K562 (cell line): Measurements from ENCODE around the gene HOXC10. TPM values are rescaled to one million over a fixed set of nuclear protein-coding genes. Genes with fewer than 3 reads are reported as not detected.
A peak's percentile ranks its signal among the peaks of the same experiment; 100 is the strongest.

Experiments
- CBX1 ChIP-seq: sonication (generic); IDR thresholded peaks from 2 replicates; pipeline ENCODE4 v1.6.1; 2016; ENCODE audit warnings: antibody characterized with exemption, low read depth, mild to moderate bottlenecking
- CHD1 ChIP-seq: fragments of 200-600 bp; sonication (generic); IDR thresholded peaks from one replicate; pipeline ENCODE4 v1.6.1; 2012; ENCODE audit warnings: mild to moderate bottlenecking, moderate library complexity, low read length, inconsistent platforms
- DDX20 ChIP-seq: fragments of 450-650 bp; IDR thresholded peaks from 2 replicates; pipeline ENCODE4 v1.6.1; 2016; ENCODE audit warnings: missing genetic modification characterization, low read depth, mild to moderate bottlenecking, missing compliant biosample characterization, moderate library complexity
- FOXA3 ChIP-seq, 2 experiments: fragments of 450-650 bp in 1 of 2; sonication (generic) in 1 of 2; formaldehyde crosslinking; IDR thresholded peaks in 1 of 2; conservative IDR thresholded peaks in 1 of 2; 2 replicates each; pipeline versions ENCODE4 v1.4.0 to v1.8.0; 2020 to 2022; ENCODE audit warnings: mild to moderate bottlenecking in 2 of 2, missing genetic modification reagents in 1 of 2
- KLF1 ChIP-seq: fragments of 450-650 bp; IDR thresholded peaks from 2 replicates; pipeline ENCODE4 v1.6.1; 2016; ENCODE audit warnings: missing genetic modification characterization, missing compliant biosample characterization
- RB1 ChIP-seq: fragments of 450-650 bp; IDR thresholded peaks from 2 replicates; pipeline ENCODE4 v1.6.1; 2017; ENCODE audit warnings: low read depth, mild to moderate bottlenecking
- RBM34 ChIP-seq: fragments of 200-400 bp; formaldehyde crosslinking; IDR thresholded peaks from 2 replicates; pipeline ENCODE4 v1.6.1; 2018; ENCODE audit warnings: low read length, borderline replicate concordance; ENCODE audit not compliant: insufficient read depth
- SMAD4 ChIP-seq: fragments of 250-450 bp; sonication (Bioruptor Pico); conservative IDR thresholded peaks from 2 replicates; pipeline ENCODE4 v1.8.0; 2021; ENCODE audit warnings: inconsistent platforms, mild to moderate bottlenecking, moderate library complexity
- U2AF1 ChIP-seq: fragments of 200-400 bp; formaldehyde crosslinking; optimal IDR thresholded peaks from 2 replicates; pipeline ENCODE3; 2017; ENCODE audit warnings: mild to moderate bottlenecking, low read depth, low read length, moderate library complexity
- ZNF778 ChIP-seq: fragments of 450-650 bp; formaldehyde crosslinking; IDR thresholded peaks from 2 replicates; pipeline ENCODE4 v1.4.0; 2020; ENCODE audit warnings: mild to moderate bottlenecking, moderate library complexity
- polyA plus RNA-seq, 8 experiments: library from polyadenylated mRNA; depleted of rRNA in 4 of 8; stranded (reverse) in 5 of 8; unstranded in 3 of 8; fragments of >200 nt; fragmentation: Nextera tagmentation in 2 of 8; fragmentation: Illumina TruSeq in 1 of 8; extraction: Ambion mirVana in 2 of 8; extraction: Trizol in 1 of 8; gene quantifications; 2 replicates each; pipeline versions ENCODE4 v1.2.1 to v1.2.3, GENCODE V29; 2011 to 2014; ENCODE audit warnings: inconsistent platforms in 1 of 8, missing spikeins in 1 of 8
- total RNA-seq, 7 experiments: library from RNA; depleted of rRNA in 6 of 7; stranded (reverse); fragments of >200 nt in 6 of 7; fragmentation: Illumina TruSeq in 2 of 7; extraction: Trizol in 2 of 7; gene quantifications; 2 replicates each; pipeline versions ENCODE4 v1.2.1 to v1.2.3, GENCODE V29; 2011 to 2021; ENCODE audit warnings: low replicate concordance in 1 of 7
- TF ChIP-seq, protein P1 (sequence below): sonication (generic); formaldehyde crosslinking; IDR thresholded peaks from 2 replicates; pipeline ENCODE4 v1.8.1; 2022; ENCODE audit warnings: missing genetic modification reagents
- TF ChIP-seq, protein P2 (sequence below): sonication (generic); formaldehyde crosslinking; IDR thresholded peaks from 2 replicates; pipeline ENCODE4 v1.8.0; 2022; ENCODE audit warnings: mild to moderate bottlenecking, missing genetic modification reagents
- TF ChIP-seq, protein P3 (sequence below): fragments of 450-650 bp; IDR thresholded peaks from 2 replicates; pipeline ENCODE4 v1.6.1; 2016; ENCODE audit warnings: mild to moderate bottlenecking, moderate library complexity

HOXC10 gene
- total and polyA plus RNA-seq, 9 of the 15 experiments (the other 6 are each of a cell fraction or from before 2014, with no cell fraction given), result 0.13 to 0.77 (median 0.35) TPM; not detected in 2

DNA sequence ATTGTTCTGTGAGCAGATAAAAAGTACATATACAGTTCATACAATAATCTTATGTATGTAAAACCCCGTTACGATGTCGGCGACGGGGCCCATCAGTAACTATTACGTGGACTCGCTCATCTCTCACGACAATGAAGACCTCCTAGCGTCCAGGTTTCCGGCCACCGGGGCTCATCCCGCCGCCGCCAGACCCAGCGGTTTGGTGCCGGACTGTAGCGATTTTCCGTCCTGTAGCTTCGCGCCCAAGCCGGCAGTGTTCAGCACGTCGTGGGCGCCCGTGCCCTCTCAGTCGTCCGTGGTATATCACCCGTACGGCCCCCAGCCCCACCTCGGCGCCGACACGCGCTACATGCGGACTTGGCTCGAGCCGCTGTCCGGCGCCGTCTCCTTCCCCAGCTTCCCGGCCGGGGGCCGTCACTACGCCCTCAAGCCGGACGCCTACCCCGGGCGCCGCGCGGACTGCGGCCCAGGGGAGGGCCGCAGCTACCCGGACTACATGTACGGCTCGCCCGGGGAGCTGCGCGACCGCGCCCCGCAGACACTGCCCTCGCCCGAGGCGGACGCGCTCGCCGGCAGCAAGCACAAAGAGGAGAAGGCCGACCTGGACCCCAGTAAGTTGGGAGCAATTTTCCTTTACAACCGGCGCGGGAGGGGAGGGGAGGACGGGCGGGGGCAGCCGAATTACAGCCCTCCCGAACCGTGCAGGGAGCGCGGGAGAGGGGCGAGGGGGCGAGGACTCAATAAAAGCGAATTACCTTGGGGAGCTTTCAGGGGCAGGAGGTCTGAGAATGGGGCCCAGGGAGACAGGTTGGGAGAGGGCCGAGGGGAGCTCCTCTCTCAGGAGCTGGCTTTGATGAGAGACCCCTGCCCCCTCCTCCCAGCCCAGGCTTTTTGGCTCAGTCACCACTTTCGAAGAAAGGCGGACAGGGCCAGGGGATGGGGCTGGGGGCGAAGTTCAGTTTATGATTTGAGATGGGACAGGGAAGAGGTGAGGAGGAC lies 15.5 kb downstream of the HOXC10 start, which contains the start of gene HOXC9 (continued):
- TF ChIP-seq RB1 (peak; percentile 32; the same call in 1 of the 2 replicates), FOXA3 (CRISPR knock-in tag; conservative IDR thresholded peaks at IDR 0.05 in 1 of 2, IDR thresholded peaks at IDR 0.05 in 1 of 2) (peak; percentile 3 to 18; a peak in 1 of 4 replicates), KLF1 (no peak), DDX20 (no peak), U2AF1 (peak; percentile 96), CBX1 (0 out of 2 replicates have a peak, but pooled peaks have one; percentile 45), CHD1 (peak; percentile 95), SMAD4 (CRISPR knock-in tag) (peak; percentile 62), ZNF778 (CRISPR knock-in tag) (no peak), RBM34 (0 out of 2 replicates have a peak, but pooled peaks have one; percentile 55)
- TF ChIP-seq, protein P1, sequence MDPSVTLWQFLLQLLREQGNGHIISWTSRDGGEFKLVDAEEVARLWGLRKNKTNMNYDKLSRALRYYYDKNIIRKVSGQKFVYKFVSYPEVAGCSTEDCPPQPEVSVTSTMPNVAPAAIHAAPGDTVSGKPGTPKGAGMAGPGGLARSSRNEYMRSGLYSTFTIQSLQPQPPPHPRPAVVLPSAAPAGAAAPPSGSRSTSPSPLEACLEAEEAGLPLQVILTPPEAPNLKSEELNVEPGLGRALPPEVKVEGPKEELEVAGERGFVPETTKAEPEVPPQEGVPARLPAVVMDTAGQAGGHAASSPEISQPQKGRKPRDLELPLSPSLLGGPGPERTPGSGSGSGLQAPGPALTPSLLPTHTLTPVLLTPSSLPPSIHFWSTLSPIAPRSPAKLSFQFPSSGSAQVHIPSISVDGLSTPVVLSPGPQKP, result no peak
- TF ChIP-seq, protein P2, sequence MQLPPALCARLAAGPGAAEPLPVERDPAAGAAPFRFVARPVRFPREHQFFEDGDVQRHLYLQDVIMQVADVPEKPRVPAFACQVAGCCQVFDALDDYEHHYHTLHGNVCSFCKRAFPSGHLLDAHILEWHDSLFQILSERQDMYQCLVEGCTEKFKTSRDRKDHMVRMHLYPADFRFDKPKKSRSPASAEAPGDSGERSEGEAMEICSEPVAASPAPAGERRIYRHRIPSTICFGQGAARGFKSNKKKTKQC (CRISPR knock-in tag), result peak; percentile 55
- TF ChIP-seq, protein P3, sequence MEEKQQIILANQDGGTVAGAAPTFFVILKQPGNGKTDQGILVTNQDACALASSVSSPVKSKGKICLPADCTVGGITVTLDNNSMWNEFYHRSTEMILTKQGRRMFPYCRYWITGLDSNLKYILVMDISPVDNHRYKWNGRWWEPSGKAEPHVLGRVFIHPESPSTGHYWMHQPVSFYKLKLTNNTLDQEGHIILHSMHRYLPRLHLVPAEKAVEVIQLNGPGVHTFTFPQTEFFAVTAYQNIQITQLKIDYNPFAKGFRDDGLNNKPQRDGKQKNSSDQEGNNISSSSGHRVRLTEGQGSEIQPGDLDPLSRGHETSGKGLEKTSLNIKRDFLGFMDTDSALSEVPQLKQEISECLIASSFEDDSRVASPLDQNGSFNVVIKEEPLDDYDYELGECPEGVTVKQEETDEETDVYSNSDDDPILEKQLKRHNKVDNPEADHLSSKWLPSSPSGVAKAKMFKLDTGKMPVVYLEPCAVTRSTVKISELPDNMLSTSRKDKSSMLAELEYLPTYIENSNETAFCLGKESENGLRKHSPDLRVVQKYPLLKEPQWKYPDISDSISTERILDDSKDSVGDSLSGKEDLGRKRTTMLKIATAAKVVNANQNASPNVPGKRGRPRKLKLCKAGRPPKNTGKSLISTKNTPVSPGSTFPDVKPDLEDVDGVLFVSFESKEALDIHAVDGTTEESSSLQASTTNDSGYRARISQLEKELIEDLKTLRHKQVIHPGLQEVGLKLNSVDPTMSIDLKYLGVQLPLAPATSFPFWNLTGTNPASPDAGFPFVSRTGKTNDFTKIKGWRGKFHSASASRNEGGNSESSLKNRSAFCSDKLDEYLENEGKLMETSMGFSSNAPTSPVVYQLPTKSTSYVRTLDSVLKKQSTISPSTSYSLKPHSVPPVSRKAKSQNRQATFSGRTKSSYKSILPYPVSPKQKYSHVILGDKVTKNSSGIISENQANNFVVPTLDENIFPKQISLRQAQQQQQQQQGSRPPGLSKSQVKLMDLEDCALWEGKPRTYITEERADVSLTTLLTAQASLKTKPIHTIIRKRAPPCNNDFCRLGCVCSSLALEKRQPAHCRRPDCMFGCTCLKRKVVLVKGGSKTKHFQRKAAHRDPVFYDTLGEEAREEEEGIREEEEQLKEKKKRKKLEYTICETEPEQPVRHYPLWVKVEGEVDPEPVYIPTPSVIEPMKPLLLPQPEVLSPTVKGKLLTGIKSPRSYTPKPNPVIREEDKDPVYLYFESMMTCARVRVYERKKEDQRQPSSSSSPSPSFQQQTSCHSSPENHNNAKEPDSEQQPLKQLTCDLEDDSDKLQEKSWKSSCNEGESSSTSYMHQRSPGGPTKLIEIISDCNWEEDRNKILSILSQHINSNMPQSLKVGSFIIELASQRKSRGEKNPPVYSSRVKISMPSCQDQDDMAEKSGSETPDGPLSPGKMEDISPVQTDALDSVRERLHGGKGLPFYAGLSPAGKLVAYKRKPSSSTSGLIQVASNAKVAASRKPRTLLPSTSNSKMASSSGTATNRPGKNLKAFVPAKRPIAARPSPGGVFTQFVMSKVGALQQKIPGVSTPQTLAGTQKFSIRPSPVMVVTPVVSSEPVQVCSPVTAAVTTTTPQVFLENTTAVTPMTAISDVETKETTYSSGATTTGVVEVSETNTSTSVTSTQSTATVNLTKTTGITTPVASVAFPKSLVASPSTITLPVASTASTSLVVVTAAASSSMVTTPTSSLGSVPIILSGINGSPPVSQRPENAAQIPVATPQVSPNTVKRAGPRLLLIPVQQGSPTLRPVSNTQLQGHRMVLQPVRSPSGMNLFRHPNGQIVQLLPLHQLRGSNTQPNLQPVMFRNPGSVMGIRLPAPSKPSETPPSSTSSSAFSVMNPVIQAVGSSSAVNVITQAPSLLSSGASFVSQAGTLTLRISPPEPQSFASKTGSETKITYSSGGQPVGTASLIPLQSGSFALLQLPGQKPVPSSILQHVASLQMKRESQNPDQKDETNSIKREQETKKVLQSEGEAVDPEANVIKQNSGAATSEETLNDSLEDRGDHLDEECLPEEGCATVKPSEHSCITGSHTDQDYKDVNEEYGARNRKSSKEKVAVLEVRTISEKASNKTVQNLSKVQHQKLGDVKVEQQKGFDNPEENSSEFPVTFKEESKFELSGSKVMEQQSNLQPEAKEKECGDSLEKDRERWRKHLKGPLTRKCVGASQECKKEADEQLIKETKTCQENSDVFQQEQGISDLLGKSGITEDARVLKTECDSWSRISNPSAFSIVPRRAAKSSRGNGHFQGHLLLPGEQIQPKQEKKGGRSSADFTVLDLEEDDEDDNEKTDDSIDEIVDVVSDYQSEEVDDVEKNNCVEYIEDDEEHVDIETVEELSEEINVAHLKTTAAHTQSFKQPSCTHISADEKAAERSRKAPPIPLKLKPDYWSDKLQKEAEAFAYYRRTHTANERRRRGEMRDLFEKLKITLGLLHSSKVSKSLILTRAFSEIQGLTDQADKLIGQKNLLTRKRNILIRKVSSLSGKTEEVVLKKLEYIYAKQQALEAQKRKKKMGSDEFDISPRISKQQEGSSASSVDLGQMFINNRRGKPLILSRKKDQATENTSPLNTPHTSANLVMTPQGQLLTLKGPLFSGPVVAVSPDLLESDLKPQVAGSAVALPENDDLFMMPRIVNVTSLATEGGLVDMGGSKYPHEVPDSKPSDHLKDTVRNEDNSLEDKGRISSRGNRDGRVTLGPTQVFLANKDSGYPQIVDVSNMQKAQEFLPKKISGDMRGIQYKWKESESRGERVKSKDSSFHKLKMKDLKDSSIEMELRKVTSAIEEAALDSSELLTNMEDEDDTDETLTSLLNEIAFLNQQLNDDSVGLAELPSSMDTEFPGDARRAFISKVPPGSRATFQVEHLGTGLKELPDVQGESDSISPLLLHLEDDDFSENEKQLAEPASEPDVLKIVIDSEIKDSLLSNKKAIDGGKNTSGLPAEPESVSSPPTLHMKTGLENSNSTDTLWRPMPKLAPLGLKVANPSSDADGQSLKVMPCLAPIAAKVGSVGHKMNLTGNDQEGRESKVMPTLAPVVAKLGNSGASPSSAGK, result peak; percentile 92
